ENCODE measurements around the gene MS4A10.

DNA sequence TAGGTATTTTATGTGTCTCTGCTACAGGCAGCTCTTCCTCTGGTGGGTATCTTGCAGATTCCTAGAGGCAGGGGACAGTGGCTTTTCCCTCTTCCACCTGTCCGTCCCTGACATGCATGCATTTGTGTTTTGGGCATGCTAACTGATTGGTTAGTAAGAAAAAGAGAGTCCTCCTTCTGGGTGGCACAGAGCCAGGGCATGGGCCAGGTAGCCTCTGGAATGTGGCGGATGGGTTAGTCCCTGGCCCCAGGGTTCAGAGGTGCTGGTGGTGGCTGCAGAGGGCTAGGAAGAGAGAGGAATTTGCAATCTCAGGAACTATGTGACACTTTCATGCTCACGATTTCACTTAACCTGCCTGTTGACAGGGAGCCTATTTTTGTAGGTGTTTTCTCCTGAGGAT lies 34.2 kb upstream of the MS4A10 start:
- TF ChIP-seq SMC3 (IDR thresholded peaks at IDR 0.05; ENCODE audit: borderline replicate concordance, low read length) (no peak), NRF1 (conservative IDR thresholded peaks at IDR 0.05; ENCODE audit: low read depth, low read length) (no peak), ZNF24 (IDR thresholded peaks at IDR 0.05) (no peak)
